Islet of Langerhans (tissue), 1 donor: ENCODE results near the gene TRAF2.

Experiments
- FAIRE-seq: peaks from one replicate; lab custom pipeline; 2011; peaks lifted over from hg19 to GRCh38; lab: Jason Lieb, UNC

Gene TRAF2

GRCh38 chr9:136949817-136950655 lies 63.7 kb downstream of the TRAF2 start:
- FAIRE-seq = no peak

GRCh38 chr9:136950656-136951276 lies 64.5 kb downstream of the TRAF2 start:
- FAIRE-seq = no peak

GRCh38 chr9:136951541-136952320 lies 65.4 kb downstream of the TRAF2 start, which contains the start of gene LCN12:
LCN12 (plus strand) TSS chr9:136952273; CDS start chr9:136952328, 55 bp downstream.
- FAIRE-seq = no peak

GRCh38 chr9:136952321-136952850 lies 66.1 kb downstream of the TRAF2 start:
- no peak for FAIRE-seq

- no peak for FAIRE-seq
Measured at GRCh38 chr9:136952876-136953770, 66.8 kb downstream of the TRAF2 start.

- no peak for FAIRE-seq
Measured at GRCh38 chr9:136953771-136954269, 67.5 kb downstream of the TRAF2 start.

- FAIRE-seq = no peak
Measured at GRCh38 chr9:136954270-136955083, 68.2 kb downstream of the TRAF2 start.

GRCh38 chr9:136955202-136955942 lies 69.1 kb downstream of the TRAF2 start:
- no peak for FAIRE-seq

- FAIRE-seq = no peak
Measured at GRCh38 chr9:136955943-136956335, 69.6 kb downstream of the TRAF2 start.

- FAIRE-seq = no peak
Measured at GRCh38 chr9:136956604-136957003, 70.3 kb downstream of the TRAF2 start.

GRCh38 chr9:136957461-136957860 lies 71.1 kb downstream of the TRAF2 start:
- FAIRE-seq = no peak

- no peak for FAIRE-seq
Measured at GRCh38 chr9:136957901-136958300, 71.6 kb downstream of the TRAF2 start.

- no peak for FAIRE-seq
Measured at GRCh38 chr9:136958473-136958872, 72.2 kb downstream of the TRAF2 start.

GRCh38 chr9:136958898-136959850 lies 72.9 kb downstream of the TRAF2 start:
- no peak for FAIRE-seq

GRCh38 chr9:136960212-136960937 lies 74.1 kb downstream of the TRAF2 start:
- no peak for FAIRE-seq

GRCh38 chr9:136960938-136961275 lies 74.6 kb downstream of the TRAF2 start:
- no peak for FAIRE-seq

GRCh38 chr9:136961279-136962065 lies 75.2 kb downstream of the TRAF2 start:
- FAIRE-seq = no peak
